ENCODE results near the gene ATP4B. TPM values are rescaled to one million over a fixed set of nuclear protein-coding genes. Genes with fewer than 3 reads are reported as not detected.

The ATP4B gene
- total RNA-seq, 2 experiments from 2014 or later, result not detected

GRCh38 chr13:113643593-113643992, 14.4 kb downstream of the ATP4B start:
- ChIA-PET CTCF (interaction anchor here (0.6 kb wide), 2 partner anchors 897 to 904 kb away, joined by 3 to 4 read pairs; no protein-coding TSS in a partner anchor), POLR2A (no interaction called here)

- POLR2A ChIA-PET, result no interaction called here
- CTCF ChIA-PET, result no interaction called here
Observed at GRCh38 chr13:113642563-113642962, 15.4 kb downstream of the ATP4B start.

GRCh38 chr13:113641426-113641825, 16.6 kb downstream of the ATP4B start:
- ChIA-PET CTCF (no interaction called here), POLR2A (no interaction called here)

- POLR2A ChIA-PET, result no interaction called here
- CTCF ChIA-PET, result no interaction called here
Observed at GRCh38 chr13:113639616-113640262, 18.3 kb downstream of the ATP4B start.

- POLR2A ChIA-PET, result no interaction called here
- CTCF ChIA-PET, result no interaction called here
Observed at GRCh38 chr13:113638806-113639205, 19.2 kb downstream of the ATP4B start.

GRCh38 chr13:113638173-113638746, 19.7 kb downstream of the ATP4B start:
- CTCF ChIA-PET, result no interaction called here
- POLR2A ChIA-PET, result no interaction called here

GRCh38 chr13:113637262-113638160, 20.5 kb downstream of the ATP4B start:
- CTCF ChIA-PET, result interaction anchor here (1.3 kb wide), 1 partner anchor 50 kb away, joined by 3 read pairs; no protein-coding TSS in a partner anchor
- POLR2A ChIA-PET, result no interaction called here

- ChIA-PET CTCF (interaction anchor here (1.3 kb wide), 1 partner anchor 49 kb away, joined by 3 read pairs; no protein-coding TSS in a partner anchor), POLR2A (no interaction called here)
Observed at GRCh38 chr13:113636266-113636963, 21.6 kb downstream of the ATP4B start.

- POLR2A ChIA-PET, result no interaction called here
Observed at GRCh38 chr13:113635709-113636108, 22.3 kb downstream of the ATP4B start.

GRCh38 chr13:113635048-113635420, 23.0 kb downstream of the ATP4B start:
- POLR2A ChIA-PET, result no interaction called here
- CTCF ChIA-PET, result no interaction called here

More at GRCh38 chr13:113635709-113636108, 22.3 kb downstream of the ATP4B start:
- CTCF ChIA-PET, result interaction anchor here (1.3 kb wide), 1 partner anchor 48 kb away, joined by 3 read pairs; no protein-coding TSS in a partner anchor

GRCh38 chr13:113634279-113635047, 23.5 kb downstream of the ATP4B start:
- POLR2A ChIA-PET, result no interaction called here

GRCh38 chr13:113633485-113633873, 24.5 kb downstream of the ATP4B start:
- POLR2A ChIA-PET, result no interaction called here
- CTCF ChIA-PET, result no interaction called here

More at GRCh38 chr13:113634279-113635047, 23.5 kb downstream of the ATP4B start:
- CTCF ChIA-PET, result no interaction called here

GRCh38 chr13:113632706-113633484, 25.1 kb downstream of the ATP4B start:
- ChIA-PET POLR2A (no interaction called here), CTCF (no interaction called here)

- CTCF ChIA-PET, result no interaction called here
- POLR2A ChIA-PET, result no interaction called here
Observed at GRCh38 chr13:113631341-113632095, 26.5 kb downstream of the ATP4B start.

GRCh38 chr13:113630804-113631203, 27.2 kb downstream of the ATP4B start:
- ChIA-PET POLR2A (no interaction called here), CTCF (no interaction called here)

- ChIA-PET CTCF (interaction anchor here (0.6 kb wide), 1 partner anchor 163 kb away, joined by 3 read pairs; no protein-coding TSS in a partner anchor), POLR2A (no interaction called here)
Observed at GRCh38 chr13:113630296-113630695, 27.7 kb downstream of the ATP4B start.

- POLR2A ChIA-PET, result no interaction called here
- CTCF ChIA-PET, result interaction anchor here (0.6 kb wide), 1 partner anchor 162 kb away, joined by 3 read pairs; no protein-coding TSS in a partner anchor
Observed at GRCh38 chr13:113629866-113630265, 28.1 kb downstream of the ATP4B start.
